Ectodermal cell (in vitro differentiated cells): Measurements from ENCODE around the gene FAH.

ENCODE experiments used
- H3K27ac ChIP-seq: 2 replicates; pipeline ENCODE4 v1.7.0; 2013; ENCODE audit warnings: mild to moderate bottlenecking, low read depth, low read length; ENCODE audit not compliant: insufficient read depth, poor library complexity, severe bottlenecking
- H3K27me3 ChIP-seq: 2 replicates; pipeline ENCODE4 v1.7.0; 2013; ENCODE audit warnings: mild to moderate bottlenecking, low read length; ENCODE audit not compliant: insufficient read depth, control insufficient read depth, poor library complexity, severe bottlenecking
- H3K36me3 ChIP-seq: one replicate; pipeline ENCODE4 v1.7.0; 2013; ENCODE audit warnings: low read length; ENCODE audit not compliant: control insufficient read depth, insufficient read depth
- H3K4me1 ChIP-seq: one replicate; pipeline ENCODE4 v1.7.0; 2013; ENCODE audit warnings: low read length; ENCODE audit not compliant: control insufficient read depth, insufficient read depth
- H3K4me3 ChIP-seq: 2 replicates; pipeline ENCODE4 v1.7.0; 2013; ENCODE audit warnings: low read depth, low read length, control low read depth; ENCODE audit not compliant: insufficient read depth
- H3K9me3 ChIP-seq: 2 replicates; pipeline ENCODE4 v1.7.0; 2013; ENCODE audit warnings: mild to moderate bottlenecking, low read length, moderate library complexity; ENCODE audit not compliant: control insufficient read depth
- WGBS, 2 experiments: methylation state at CpG; one replicate each; pipeline ENCODE4 v1.1.7; 2013; ENCODE audit warnings: missing lambda C conversion rate in 2 of 2; 5-methylcytosine and 5-hydroxymethylcytosine counted together

The FAH gene

GRCh38 chr15:80188251-80188650, 35.5 kb downstream of the FAH start:
- Histone ChIP-seq H3K36me3 (no peaks in the 10 kb centered on the region), H3K27me3 (no peaks in the 10 kb centered on the region), H3K9me3 (no peaks in the 10 kb centered on the region), H3K4me3 (no peak overlapping the region), H3K27ac (peak overlapping the region; percentile 53), H3K4me1 (peaks cover 12% of the 10 kb centered on the region)
- WGBS, 2 experiments: 15 to 16% methylated on average over 2 of the region's 2 CpGs

DNA sequence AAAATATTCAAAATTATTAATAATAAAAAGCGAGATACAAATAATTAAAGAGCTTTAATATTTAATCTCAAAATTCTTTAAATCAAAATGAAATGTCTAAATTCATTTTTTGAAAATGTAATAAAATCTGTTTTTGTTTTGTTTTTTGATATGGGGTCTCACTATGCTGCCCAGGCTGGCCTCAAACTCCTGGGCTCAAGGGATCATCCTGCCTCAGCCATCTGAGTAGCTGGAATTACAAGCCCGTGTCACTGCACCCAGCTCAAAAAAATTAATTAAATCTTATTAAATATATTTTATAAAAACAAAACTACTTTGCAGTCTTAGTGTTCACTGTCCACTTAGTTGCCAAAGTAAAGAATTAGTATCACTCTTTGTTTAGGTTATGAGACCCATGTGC, 38.4 kb downstream of the FAH start:
- Histone ChIP-seq H3K27me3 (no peaks in the 10 kb centered on the region), H3K9me3 (no peaks in the 10 kb centered on the region)
- 100% methylated on average over 1 of the region's 2 CpGs for whole genome bisulfite sequencing, 2 experiments

GRCh38 chr15:80191897-80192595, 39.2 kb downstream of the FAH start:
- Histone ChIP-seq H3K27me3 (no peaks in the 10 kb centered on the region), H3K4me1 (peaks cover 12% of the 10 kb centered on the region), H3K9me3 (no peaks in the 10 kb centered on the region), H3K27ac (no peak overlapping the region), H3K36me3 (no peaks in the 10 kb centered on the region), H3K4me3 (no peak overlapping the region)
- 93 to 94% methylated on average over 7 to 8 of the region's 8 CpGs for WGBS, 2 experiments

More for the DNA sequence above, 38.4 kb downstream of the FAH start:
- Histone ChIP-seq H3K36me3 (no peaks in the 10 kb centered on the region), H3K4me3 (no peak overlapping the region), H3K27ac (no peak overlapping the region), H3K4me1 (peaks cover 12% of the 10 kb centered on the region)

DNA sequence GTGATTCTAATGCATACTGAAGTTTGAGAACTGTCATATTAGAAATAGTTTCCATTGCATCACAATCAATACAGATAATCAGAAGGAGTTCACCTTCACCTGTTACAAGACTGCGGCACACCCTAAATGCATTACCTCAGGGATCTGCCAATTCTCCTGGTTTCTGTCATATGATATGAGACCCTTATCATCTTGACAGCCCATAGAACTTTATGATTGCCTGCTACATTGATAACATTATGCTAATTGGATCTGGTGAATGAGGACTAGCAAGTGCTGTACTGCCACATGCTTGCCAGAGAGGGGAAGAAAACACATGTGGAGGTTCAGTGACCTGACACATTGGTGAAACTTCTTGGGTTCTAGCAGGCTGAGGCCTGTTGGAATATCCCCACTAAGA, 41.4 kb downstream of the FAH start:
- 92 to 93% methylated on average over 1 of the region's 1 CpG for WGBS, 2 experiments
- no peaks in the 10 kb centered on the region for H3K36me3 ChIP-seq
- H3K9me3 ChIP-seq: no peaks in the 10 kb centered on the region
- H3K27ac ChIP-seq: no peak overlapping the region
- no peak overlapping the region for H3K4me3 ChIP-seq
- H3K27me3 ChIP-seq: no peaks in the 10 kb centered on the region
- no peaks in the 10 kb centered on the region for H3K4me1 ChIP-seq

- Histone ChIP-seq H3K27ac (no peak overlapping the region), H3K9me3 (no peaks in the 10 kb centered on the region), H3K4me1 (no peaks in the 10 kb centered on the region), H3K4me3 (no peak overlapping the region), H3K36me3 (no peaks in the 10 kb centered on the region), H3K27me3 (no peaks in the 10 kb centered on the region)
- WGBS, 2 experiments: 93 to 95% methylated on average over 1 of the region's 1 CpG
Observed at GRCh38 chr15:80194914-80195313, 42.1 kb downstream of the FAH start.

DNA sequence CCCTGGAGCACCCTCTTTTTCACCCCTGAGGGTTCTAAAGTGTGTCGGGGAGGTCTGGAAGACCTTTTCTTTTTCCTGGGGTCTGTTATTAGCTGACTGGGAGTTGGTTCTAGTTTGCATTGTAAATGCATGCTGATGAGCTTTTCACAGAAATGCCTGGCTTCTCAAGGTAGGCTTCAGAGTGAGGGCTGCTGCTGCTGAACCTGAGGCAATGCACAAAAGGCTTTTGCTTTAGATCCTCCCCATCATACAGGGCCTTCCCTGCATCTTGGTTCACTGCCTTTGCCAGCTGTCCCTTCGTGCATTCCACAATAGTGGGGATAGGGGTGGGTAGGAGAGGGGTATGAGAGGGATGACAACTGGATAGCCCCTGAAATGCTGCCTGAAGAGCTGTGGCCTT, 46.6 kb downstream of the FAH start:
- Histone ChIP-seq H3K4me3 (no peak overlapping the region), H3K4me1 (no peaks in the 10 kb centered on the region), H3K36me3 (no peaks in the 10 kb centered on the region), H3K27ac (no peak overlapping the region), H3K9me3 (no peaks in the 10 kb centered on the region), H3K27me3 (no peaks in the 10 kb centered on the region)
- 54 to 58% methylated on average over 2 of the region's 2 CpGs for WGBS, 2 experiments

GRCh38 chr15:80199869-80200268, 47.1 kb downstream of the FAH start:
- Histone ChIP-seq H3K4me3 (no peak overlapping the region), H3K27ac (no peak overlapping the region), H3K4me1 (no peaks in the 10 kb centered on the region), H3K27me3 (no peaks in the 10 kb centered on the region), H3K9me3 (no peaks in the 10 kb centered on the region), H3K36me3 (no peaks in the 10 kb centered on the region)
- WGBS, 2 experiments: 91 to 92% methylated on average over 3 of the region's 3 CpGs

- no peak overlapping the region for H3K4me3 ChIP-seq
- no peak overlapping the region for H3K27ac ChIP-seq
- no peaks in the 10 kb centered on the region for H3K27me3 ChIP-seq
- 89 to 93% methylated on average over 26 of the region's 26 CpGs for WGBS, 2 experiments
- no peaks in the 10 kb centered on the region for H3K9me3 ChIP-seq
- no peaks in the 10 kb centered on the region for H3K4me1 ChIP-seq
- H3K36me3 ChIP-seq: no peaks in the 10 kb centered on the region
Observed at GRCh38 chr15:80201256-80202015, 48.6 kb downstream of the FAH start.

- Histone ChIP-seq H3K36me3 (no peaks in the 10 kb centered on the region), H3K9me3 (no peaks in the 10 kb centered on the region), H3K27me3 (no peaks in the 10 kb centered on the region), H3K27ac (no peak overlapping the region), H3K4me1 (no peaks in the 10 kb centered on the region), H3K4me3 (no peak overlapping the region)
- 65 to 69% methylated on average over 2 of the region's 2 CpGs for WGBS, 2 experiments
Observed at GRCh38 chr15:80202016-80202315, 49.2 kb downstream of the FAH start.

- Histone ChIP-seq H3K4me1 (peaks cover under 1% of the 10 kb centered on the region), H3K9me3 (no peaks in the 10 kb centered on the region), H3K27me3 (no peaks in the 10 kb centered on the region), H3K4me3 (no peak overlapping the region), H3K36me3 (no peaks in the 10 kb centered on the region), H3K27ac (no peak overlapping the region)
- 74 to 77% methylated on average over 9 of the region's 9 CpGs for WGBS, 2 experiments
Observed at GRCh38 chr15:80202641-80203360, 50.0 kb downstream of the FAH start.
